NCI-H2227 treated with DMSO at 0.1 percent for 48 hours (cell line): ENCODE results near the gene NEURL2.
"Not testable (repeated sequence)": the region's sequence is repeated elsewhere in the genome, so short reads cannot be mapped to it uniquely, and the experiment has no call there.

Experiments
- DNase-seq: peaks from one replicate; lab custom pipeline; 2025; lab: John Stamatoyannopoulos, UW

The NEURL2 gene

DNA sequence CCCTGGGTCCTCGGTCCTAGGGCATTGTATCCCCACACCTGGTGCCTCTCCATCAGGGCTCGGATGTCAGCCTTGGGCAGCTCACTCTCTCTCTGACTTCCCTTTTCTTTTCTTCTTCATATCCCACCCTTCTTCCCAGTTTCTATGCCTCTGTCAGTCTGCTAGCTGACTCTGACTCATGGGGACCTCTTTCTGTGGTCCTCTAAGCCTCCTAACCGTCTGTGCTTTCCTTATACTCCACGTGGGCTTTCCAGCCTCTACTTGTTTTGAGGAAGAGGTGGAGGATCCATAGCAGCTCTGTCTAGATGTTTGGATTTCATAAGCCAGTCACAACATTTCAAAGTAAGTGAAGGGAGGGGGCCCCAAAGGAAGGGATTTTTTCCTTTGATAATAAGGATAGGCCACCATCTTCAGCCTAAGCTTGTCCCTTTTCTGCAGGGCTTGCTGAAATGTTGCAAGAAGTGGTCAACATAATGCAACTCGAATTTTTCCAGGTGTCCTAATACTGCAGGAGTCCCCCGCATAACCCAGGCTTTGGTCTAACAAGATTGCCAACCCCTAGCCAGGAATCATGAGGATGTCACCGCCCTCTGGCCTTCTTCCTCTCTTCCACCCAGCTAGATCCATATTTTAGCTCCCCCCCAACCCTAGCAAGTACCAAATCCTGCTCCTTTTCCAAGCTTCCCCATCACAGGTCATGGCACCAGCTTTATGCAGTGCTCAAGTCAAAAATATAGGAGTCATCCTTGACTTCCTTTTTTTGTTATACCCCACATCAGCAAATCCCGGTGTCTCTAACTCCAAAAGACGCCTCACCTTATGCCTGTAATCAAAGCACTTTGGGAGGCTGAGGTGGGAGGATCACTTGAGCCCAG, 29.7 kb upstream of the NEURL2 start:
- no peak for DNase-seq

DNA sequence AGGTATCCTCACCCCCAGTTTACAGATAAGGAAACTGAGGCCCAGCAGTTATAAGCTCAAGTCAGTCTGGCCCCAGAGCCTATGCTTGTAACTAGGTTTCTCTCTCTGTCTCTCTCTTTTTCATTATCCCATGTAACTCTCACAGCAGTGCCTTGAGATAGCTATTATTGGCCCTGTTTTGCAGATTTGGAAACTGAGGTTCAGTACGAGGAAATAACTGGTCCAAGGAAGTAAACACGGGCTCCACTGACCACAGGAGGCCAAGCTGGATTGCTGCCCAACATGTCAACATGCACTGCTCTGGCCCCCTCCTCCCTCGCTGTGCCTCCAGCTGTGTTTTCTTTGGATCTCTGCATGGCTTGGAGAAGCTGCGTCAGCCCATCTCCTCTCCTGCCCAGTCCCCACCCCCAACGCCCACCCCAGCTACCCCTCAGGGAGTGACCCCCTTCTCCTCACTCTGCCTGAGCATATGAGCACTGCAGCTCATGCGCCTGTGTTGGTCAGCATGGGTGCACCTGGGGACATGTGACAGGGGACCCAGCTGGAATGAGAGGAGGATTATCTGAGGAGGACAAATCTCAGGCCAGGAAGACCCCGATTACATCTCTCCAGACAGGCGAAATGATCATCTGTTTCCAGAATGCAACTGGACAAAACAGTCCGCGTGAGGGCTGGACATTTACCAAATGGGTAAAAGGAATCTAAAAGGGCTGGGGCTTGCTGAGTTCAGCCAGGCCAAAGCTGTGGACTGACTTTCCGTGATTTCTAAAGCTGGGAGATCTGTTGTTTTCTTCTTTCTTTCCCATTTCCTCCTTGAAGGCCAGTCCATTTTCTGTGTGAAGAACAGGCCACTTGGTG, 28.8 kb upstream of the NEURL2 start:
- no peak for DNase-seq

- DNase-seq, result no peak
Measured at GRCh38 chr20:45918779-45919537, 27.9 kb upstream of the NEURL2 start.

GRCh38 chr20:45918182-45918737, 27.3 kb upstream of the NEURL2 start:
- DNase-seq, result no peak

DNA sequence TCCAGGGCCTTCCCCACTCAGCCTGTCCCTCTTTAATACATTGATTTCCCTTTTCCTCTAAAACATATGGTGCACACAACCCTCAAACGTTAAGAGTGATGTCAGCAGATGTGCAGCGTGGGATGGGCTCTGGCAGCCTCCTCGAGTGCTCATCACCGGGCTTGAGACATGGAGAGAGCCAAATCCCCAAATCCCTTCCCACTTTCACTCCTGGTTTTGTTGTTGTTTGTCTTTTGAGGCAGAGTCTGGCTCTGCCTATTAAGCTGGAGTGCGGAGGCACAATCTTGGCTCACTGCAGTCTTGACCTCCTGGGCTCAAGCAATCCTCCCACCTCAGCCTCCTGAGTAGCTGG, 26.8 kb upstream of the NEURL2 start:
- DNase-seq, result no peak

GRCh38 chr20:45913116-45913515, 22.1 kb upstream of the NEURL2 start:
- no peak for DNase-seq

- DNase-seq, result no peak
Measured at GRCh38 chr20:45912344-45912682, 21.3 kb upstream of the NEURL2 start.

DNA sequence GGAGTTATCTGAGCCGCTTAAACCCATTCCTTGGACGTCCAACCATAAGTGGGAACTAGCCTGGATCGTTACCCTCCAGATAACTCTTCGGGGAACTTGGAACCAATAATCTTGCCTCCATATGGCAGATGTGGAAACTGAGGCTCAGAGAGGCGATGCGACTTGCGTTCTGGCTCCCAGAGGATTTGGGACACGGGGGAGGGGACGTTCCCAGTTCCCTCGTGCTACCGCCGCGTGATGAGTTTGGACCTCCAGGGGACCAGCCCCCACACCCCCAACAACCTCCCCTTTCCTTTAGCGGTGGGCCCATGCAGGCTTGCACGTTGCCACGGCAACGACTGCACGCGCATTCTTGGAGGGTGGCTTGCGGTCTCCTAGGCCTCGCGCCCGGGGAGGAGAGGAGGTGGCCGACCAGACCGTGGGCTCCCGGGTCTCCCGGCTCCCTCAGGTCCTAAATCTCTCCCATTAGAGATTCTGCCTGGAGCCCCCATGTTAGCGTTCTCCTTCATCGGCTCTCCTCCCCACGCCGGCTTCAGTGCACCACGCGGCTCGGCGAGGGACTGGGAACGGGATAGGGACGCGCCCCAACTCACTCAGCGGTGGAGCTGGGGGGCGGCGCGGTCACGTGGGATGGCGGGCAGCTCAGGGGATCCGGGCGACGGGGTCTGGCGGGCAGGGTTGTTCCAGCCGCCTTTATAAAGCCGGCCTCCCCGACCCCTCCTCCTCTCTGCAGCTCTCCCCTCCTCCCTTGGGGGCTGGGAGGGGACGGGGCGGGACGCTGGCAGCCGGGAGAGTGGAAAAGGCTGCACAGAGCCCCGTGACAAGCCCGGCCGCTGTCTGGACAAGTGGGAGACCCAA, 20.7 kb upstream of the NEURL2 start, which contains the start of gene PLTP:
TSS of gene PLTP (minus strand) at position 670 of the 858 bp plus-strand sequence. CDS start 703 bp downstream, outside the sequence.
- DNase-seq, result peak; percentile 69

DNA sequence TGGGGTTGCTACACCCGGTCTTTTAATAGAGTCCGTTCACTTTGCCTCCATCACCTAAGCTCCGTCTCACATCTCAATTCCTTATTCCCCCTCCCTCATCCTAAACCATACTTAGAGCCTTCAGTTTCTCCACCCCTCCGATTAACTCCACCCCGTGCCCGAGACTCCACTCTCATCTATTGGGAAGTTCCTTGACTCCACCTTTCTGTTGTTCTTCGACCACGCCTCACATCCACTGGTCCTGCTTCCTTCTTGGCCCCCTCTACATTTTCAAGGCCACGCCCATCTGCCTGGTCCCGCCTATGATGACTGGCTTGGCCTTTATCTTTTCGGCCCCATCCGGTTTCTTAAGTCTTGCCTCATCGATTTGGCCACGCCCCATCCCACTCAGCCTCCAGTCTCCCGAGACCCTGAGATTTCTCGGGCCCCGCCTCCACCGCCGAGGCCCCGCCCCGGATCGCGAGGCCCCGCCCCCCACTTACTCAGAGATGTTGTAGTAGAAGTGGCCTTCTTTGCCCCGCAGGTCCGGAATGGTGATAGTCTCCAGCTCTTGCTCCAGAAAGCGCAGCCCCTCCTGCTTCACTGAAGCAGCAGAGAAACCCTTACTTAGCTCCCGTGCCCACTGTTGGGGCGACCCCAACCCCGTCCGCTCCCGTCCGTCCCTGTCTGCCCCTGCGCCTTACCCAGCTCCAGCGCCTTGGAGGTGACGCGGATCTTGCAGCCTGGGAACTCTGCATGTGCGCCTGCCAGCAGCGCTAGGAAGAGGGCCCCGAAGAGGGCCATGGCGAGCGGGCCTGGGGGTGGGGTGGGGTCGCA, 19.9 kb upstream of the NEURL2 start:
- DNase-seq, result peak; percentile 99

GRCh38 chr20:45909817-45910669, 19.0 kb upstream of the NEURL2 start:
- no peak for DNase-seq

DNA sequence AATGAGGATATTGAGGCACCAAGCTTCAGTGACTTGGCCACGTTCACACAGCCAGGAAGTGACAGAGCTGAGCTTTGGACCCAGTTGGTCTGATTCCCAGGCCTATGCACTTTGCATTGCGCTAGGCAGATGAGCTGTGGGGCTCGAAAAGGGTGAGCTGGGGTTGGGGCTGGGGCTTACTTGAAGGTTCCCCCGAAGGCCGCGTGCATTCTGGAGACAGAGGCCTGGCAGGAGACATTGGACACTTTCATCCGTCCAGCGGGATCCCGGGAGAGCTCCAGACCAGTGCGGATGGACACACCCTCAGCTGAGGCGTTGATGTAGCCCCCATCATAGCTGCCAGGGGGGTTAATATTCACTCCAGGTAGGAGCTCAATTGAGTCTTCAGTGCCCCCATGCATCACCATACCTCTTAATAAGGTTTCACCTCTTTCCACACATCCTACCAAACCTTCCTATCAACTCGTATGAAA, 18.4 kb upstream of the NEURL2 start:
- DNase-seq, result no peak

DNA sequence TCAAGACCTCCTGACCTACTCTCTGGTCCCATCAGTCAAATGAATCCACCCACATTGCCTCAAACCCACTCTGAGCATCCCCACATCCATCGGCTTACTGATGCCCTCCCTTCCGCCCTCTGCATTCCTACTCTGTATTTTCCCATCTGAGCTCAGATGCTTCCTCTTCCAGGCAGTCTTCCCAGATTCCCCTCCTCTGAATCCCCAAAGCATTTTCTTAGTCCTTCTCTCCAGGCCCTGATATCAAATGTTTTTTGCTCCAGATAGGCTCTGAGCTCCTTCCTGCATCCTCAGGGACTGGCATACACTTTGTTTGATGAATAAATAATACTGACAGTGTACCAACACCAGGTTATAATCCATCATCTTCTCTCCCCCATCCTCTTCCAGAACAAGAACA, 17.1 kb upstream of the NEURL2 start:
- DNase-seq, result no peak

DNA sequence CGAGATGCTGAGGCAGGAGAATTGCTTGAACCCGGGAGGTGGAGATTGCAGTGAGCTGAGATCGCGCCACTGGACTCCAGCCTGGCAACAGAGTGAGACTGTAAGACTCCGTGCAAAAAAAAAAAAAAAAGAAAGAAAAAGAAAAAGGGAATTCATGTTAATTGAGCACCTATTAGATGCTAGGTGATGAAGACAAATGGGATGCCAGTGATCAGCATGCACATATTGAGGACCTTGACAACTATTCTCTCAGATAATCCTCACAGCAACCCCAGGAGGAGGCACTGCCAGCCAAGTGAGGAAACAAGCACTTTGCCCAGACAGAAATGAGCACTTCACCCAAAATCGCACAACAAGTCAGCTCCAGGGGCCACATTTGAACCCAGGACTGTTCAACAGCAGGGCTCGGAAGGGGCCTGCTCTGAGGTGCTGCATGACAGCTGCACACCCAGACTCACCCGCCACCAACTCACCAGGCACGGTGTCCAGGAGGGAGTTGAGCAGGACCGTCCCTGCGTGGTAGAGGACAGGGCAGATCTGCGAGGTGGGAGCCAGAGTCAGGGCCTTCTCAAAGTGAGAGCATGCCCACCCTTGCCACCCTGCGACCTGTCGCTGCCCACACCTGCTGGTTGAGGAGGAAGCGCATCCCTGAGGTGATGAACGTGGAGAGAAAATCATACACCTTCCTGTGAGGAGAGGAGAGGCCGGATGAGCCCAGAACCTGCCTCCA, 16.4 kb upstream of the NEURL2 start:
- DNase-seq, result no peak

DNA sequence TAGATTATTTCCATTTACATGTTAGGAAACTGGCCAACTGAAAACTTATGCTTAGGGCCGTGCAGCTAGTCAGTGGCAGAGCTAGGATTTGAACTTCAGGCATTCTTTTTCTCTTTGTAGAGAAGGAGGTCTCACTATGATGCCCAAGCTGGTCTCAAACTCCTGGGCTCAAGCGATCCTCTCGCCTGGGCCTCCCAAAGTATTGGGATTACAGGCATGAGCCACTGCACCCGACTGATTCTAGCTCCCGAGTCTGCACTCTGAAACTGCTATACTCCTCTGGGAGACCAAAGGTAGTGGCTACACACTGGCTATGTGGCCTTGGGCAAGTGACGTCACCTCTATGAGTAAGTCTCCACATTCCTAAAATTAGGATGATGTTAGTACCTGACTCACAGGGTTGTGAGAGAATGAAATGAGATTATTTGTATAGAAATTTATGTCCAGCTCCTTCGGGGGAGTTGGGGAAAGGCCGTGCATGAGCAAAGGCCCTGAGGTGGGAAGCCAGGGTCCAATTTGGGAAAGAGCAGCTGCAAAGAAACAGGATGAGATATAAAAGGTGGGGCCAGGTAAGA, 14.6 kb upstream of the NEURL2 start:
- DNase-seq, result no peak

DNA sequence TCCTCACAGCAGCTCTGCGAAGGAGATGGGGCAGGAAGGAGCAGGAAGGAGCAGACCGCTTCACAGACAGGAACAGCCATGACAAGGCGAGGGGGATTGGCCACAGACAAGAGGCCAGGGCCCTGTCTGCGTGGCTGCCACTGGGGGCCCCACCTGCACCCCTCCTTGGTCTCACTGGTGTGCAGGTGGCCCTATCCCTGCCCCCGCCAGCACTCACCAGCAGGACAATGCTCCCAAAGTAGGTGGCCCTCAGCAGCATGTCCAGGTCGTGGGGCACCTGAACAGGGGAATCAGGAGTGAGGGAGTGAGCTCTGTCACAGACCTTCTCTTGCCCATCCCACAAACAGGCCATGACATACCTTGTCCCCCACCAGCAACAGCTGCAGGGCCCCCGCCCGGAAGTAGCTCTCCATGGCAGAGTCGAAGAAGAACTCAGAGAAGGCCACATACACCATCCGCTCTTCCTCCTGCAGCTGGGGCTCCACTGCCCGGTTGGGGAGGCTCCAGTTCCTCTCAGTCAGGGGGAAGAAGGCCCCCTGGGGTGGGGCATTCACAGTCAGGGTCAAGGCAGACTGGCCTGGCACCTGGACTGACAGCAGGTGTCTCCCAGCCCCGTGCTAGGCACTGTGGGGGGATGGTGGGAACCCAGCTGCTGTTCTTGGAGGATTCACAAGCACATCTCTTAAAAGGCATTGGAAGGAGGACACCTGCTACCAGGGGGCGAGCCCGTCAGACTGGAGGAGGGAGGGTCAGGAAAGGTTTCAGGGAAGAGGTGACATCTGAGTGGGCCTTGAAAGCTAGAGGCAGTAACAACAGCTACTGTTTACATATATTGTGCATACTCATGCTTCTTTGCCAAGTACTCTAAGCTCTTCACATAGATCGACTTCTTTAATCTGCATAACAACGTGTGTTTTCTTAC, 13.8 kb upstream of the NEURL2 start:
- DNase-seq, result no peak

GRCh38 chr20:45902199-45902701, 11.2 kb upstream of the NEURL2 start:
- no peak for DNase-seq

GRCh38 chr20:45901332-45901731, 10.3 kb upstream of the NEURL2 start:
- not testable (repeated sequence) for DNase-seq
